ENCODE measurements around the gene CELSR1. TPM values are rescaled to one million over a fixed set of nuclear protein-coding genes. Genes with fewer than 3 reads are reported as not detected.

The CELSR1 gene
- total RNA-seq, 1 experiment from 2014 or later: 22.6 TPM

DNA sequence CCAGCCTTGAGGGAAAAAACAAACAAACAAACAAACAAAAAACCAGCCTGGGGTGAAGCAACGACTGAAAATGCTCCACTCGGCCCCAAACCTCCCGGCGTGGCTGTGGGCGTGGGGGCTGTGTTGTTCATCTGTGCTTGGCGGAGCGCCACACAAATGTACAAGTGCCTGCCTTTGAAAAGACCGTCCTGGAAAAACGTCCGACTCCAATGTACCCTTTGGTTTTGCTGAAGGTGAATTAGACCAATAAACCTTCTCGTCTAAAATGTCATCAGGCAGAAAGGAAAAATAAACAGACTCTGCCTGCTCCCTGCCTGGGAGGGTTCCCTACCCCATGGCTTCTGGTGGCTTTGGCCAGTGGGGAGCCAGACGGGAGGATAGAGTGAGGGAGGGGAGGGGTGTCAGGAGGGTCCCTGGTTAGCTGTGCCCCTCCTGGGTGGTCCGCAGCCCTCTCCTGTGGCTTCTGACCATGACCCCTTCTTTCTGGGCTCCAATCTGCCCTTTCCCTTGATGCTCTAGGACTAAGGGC lies 108.0 kb downstream of the CELSR1 start:
- H3K9ac ChIP-seq (ENCODE audit: extremely low read depth, insufficient read length, low read length): no peak overlapping the region
- no peak overlapping the region for H2BK20ac ChIP-seq (ENCODE audit: low read depth, low read length, poor library complexity, severe bottlenecking)
- no peaks in the 10 kb centered on the region for H3K4me1 ChIP-seq (ENCODE audit: insufficient read depth, low read length)
- no peak overlapping the region for H3T11ph ChIP-seq (ENCODE audit: low read length)
- H3K4me2 ChIP-seq (ENCODE audit: insufficient read depth, insufficient read length, low read length): no peak overlapping the region
- Mint-ChIP-seq H3K36me3 (ENCODE audit: insufficient read depth in 1 of 3, low read depth in 3 of 3) (peaks cover 2 to 25% (median 12%) of the 10 kb centered on the region in 3 experiments; a peak in 6 of 7 replicates), H3K4me3 (no peak overlapping the region), H3K4me1 (peaks cover 2 to 7% of the 10 kb centered on the region in 2 experiments; a peak in 1 of 4 replicates), H3K27me3 (ENCODE audit: low read depth) (no peaks in the 10 kb centered on the region; the same call in 1 of the 2 replicates), H3K9me3 (peaks cover 3 to 14% of the 10 kb centered on the region in 2 experiments; a peak in 3 of 5 replicates), H3K27ac (no peak overlapping the region)
- no peak overlapping the region for H4K8ac ChIP-seq (replicated peaks; ENCODE audit: insufficient read length, low read depth, low read length)
- H3K27me3 ChIP-seq (ENCODE audit: insufficient read depth, low read length): no peaks in the 10 kb centered on the region
- no peak overlapping the region for H2BK120ac ChIP-seq (ENCODE audit: low read depth, low read length, poor library complexity, severe bottlenecking)
- H3K23ac ChIP-seq (ENCODE audit: insufficient read length, low read depth, low read length): no peak overlapping the region
- no peak overlapping the region for H3K56ac ChIP-seq (ENCODE audit: insufficient read length, low read depth, low read length)
- no peaks in the 10 kb centered on the region for H4K20me1 ChIP-seq (ENCODE audit: control insufficient read depth, insufficient read depth, insufficient read length)
- no peak overlapping the region for H3K4ac ChIP-seq (ENCODE audit: low read depth, low read length)
- no peaks in the 10 kb centered on the region for H3K79me1 ChIP-seq (ENCODE audit: insufficient read depth, low read depth, low read length, poor library complexity, severe bottlenecking)
- no CpG with 5 or more reads among the region's 13 CpGs for WGBS (ENCODE audit: extremely low coverage, insufficient read length, low lambda C conversion rate)
- H2AFZ ChIP-seq (ENCODE audit: low read length): no peak overlapping the region
- DNase-seq: no peak
- no peak overlapping the region for H2AK5ac ChIP-seq (ENCODE audit: insufficient read length, low read length)
- no peak overlapping the region for H2BK5ac ChIP-seq (ENCODE audit: insufficient read length, low read length)
- no peaks in the 10 kb centered on the region for H3K79me2 ChIP-seq (ENCODE audit: insufficient read depth, low read length)
- TF ChIP-seq, protein P1, sequence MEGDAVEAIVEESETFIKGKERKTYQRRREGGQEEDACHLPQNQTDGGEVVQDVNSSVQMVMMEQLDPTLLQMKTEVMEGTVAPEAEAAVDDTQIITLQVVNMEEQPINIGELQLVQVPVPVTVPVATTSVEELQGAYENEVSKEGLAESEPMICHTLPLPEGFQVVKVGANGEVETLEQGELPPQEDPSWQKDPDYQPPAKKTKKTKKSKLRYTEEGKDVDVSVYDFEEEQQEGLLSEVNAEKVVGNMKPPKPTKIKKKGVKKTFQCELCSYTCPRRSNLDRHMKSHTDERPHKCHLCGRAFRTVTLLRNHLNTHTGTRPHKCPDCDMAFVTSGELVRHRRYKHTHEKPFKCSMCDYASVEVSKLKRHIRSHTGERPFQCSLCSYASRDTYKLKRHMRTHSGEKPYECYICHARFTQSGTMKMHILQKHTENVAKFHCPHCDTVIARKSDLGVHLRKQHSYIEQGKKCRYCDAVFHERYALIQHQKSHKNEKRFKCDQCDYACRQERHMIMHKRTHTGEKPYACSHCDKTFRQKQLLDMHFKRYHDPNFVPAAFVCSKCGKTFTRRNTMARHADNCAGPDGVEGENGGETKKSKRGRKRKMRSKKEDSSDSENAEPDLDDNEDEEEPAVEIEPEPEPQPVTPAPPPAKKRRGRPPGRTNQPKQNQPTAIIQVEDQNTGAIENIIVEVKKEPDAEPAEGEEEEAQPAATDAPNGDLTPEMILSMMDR (conservative IDR thresholded peaks at IDR 0.05): no peak
- no peak overlapping the region for H3K18ac ChIP-seq (ENCODE audit: insufficient read length, low read depth, low read length)
- H3K9me3 ChIP-seq (ENCODE audit: control insufficient read depth, low read depth, low read length): no peaks in the 10 kb centered on the region
- no peaks in the 10 kb centered on the region for H3K23me2 ChIP-seq (ENCODE audit: insufficient read length, low read depth, low read length, poor library complexity, severe bottlenecking)
- H4K5ac ChIP-seq (ENCODE audit: insufficient read length, low read depth, low read length): no peak overlapping the region
- H2BK12ac ChIP-seq (ENCODE audit: insufficient read length, low read depth, low read length): no peak overlapping the region
- no peak overlapping the region for H3K14ac ChIP-seq (ENCODE audit: insufficient read depth, low read length)
- no peak overlapping the region for H2BK15ac ChIP-seq (ENCODE audit: low read depth, low read length)
- H4K91ac ChIP-seq (ENCODE audit: insufficient read length, low read depth, low read length): no peak overlapping the region
- no peak overlapping the region for H3K27ac ChIP-seq (ENCODE audit: insufficient read length, low read depth, low read length)

Measured in H9 (cell line).